ENCODE results near the gene LDB1. TPM values are rescaled to one million over a fixed set of nuclear protein-coding genes. Genes with fewer than 3 reads are reported as not detected.

The LDB1 gene
- total and polyA plus RNA-seq, 2 of the 13 experiments (the other 11 are each of a cell fraction or from before 2014, with no cell fraction given): 17.2 to 45.5 TPM

GRCh38 chr10:102151774-102152544 lies 31.8 kb upstream of the LDB1 start, which contains the start of gene NOLC1 (continued):
- TF ChIP-seq SNAPC5 (CRISPR knock-in tag; IDR thresholded peaks at IDR 0.05; ENCODE audit: borderline replicate concordance) (0 out of 2 replicates have a peak, but pooled peaks have one; percentile 22), HDAC6 (IDR thresholded peaks at IDR 0.05; ENCODE audit: low read depth, low read length) (no peak), ZNF326 (CRISPR knock-in tag; IDR thresholded peaks at IDR 0.05; ENCODE audit: borderline replicate concordance) (no peak; the same call in 1 of the 2 replicates), SALL2 (CRISPR knock-in tag; IDR thresholded peaks at IDR 0.05) (peak; percentile 91), HNF4G (IDR thresholded peaks at IDR 0.05; ENCODE audit: borderline replicate concordance, low read depth, low read length) (no peak), HNF4G (CRISPR knock-in tag; IDR thresholded peaks at IDR 0.05; ENCODE audit: borderline replicate concordance, low read depth) (peak; percentile 42; the same call in 1 of the 2 replicates), SCMH1 (CRISPR knock-in tag; IDR thresholded peaks at IDR 0.05; ENCODE audit: borderline replicate concordance) (no peak), HNF4A (CRISPR knock-in tag; IDR thresholded peaks at IDR 0.05) (no peak; the same call in 1 of the 2 replicates), SP5 (CRISPR knock-in tag; IDR thresholded peaks at IDR 0.05; ENCODE audit: borderline replicate concordance, low read depth) (peak; percentile 97), GABPB1 (CRISPR knock-in tag; IDR thresholded peaks at IDR 0.05) (peak; percentile 98), EED (CRISPR knock-in tag; IDR thresholded peaks at IDR 0.05) (no peak), ZNF557 (CRISPR knock-in tag; IDR thresholded peaks at IDR 0.05) (0 out of 2 replicates have a peak, but pooled peaks have one; percentile 35), SP2 (CRISPR knock-in tag; IDR thresholded peaks at IDR 0.05) (peak; percentile 82), ZSCAN21 (CRISPR knock-in tag; IDR thresholded peaks at IDR 0.05; ENCODE audit: borderline replicate concordance) (no peak; the same call in 1 of the 2 replicates), ZNF451 (CRISPR knock-in tag; IDR thresholded peaks at IDR 0.05) (no peak; the same call in 1 of the 2 replicates), CEBPG (CRISPR knock-in tag; IDR thresholded peaks at IDR 0.05) (peak; percentile 82), YEATS4 (CRISPR knock-in tag; IDR thresholded peaks at IDR 0.05; ENCODE audit: borderline replicate concordance) (peak; percentile 97), THYN1 (CRISPR knock-in tag; IDR thresholded peaks at IDR 0.05; ENCODE audit: borderline replicate concordance, low read depth) (no peak)
- TF ChIP-seq, protein P1, sequence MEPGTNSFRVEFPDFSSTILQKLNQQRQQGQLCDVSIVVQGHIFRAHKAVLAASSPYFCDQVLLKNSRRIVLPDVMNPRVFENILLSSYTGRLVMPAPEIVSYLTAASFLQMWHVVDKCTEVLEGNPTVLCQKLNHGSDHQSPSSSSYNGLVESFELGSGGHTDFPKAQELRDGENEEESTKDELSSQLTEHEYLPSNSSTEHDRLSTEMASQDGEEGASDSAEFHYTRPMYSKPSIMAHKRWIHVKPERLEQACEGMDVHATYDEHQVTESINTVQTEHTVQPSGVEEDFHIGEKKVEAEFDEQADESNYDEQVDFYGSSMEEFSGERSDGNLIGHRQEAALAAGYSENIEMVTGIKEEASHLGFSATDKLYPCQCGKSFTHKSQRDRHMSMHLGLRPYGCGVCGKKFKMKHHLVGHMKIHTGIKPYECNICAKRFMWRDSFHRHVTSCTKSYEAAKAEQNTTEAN (CRISPR knock-in tag; conservative IDR thresholded peaks at IDR 0.05): peak; percentile 17; the same call in 1 of the 2 replicates
- TF ChIP-seq, protein P2, sequence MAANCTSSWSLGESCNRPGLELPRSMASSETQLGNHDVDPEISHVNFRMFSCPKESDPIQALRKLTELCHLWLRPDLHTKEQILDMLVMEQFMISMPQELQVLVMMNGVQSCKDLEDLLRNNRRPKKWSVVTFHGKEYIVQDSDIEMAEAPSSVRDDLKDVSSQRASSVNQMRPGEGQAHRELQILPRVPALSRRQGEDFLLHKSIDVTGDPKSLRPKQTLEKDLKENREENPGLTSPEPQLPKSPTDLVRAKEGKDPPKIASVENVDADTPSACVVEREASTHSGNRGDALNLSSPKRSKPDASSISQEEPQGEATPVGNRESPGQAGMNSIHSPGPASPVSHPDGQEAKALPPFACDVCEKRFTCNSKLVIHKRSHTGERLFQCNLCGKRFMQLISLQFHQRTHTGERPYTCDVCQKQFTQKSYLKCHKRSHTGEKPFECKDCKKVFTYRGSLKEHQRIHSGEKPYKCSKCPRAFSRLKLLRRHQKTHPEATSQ (CRISPR knock-in tag; IDR thresholded peaks at IDR 0.05; ENCODE audit: borderline replicate concordance): peak; percentile 96; the same call in 1 of the 2 replicates
- TF ChIP-seq, protein P3, sequence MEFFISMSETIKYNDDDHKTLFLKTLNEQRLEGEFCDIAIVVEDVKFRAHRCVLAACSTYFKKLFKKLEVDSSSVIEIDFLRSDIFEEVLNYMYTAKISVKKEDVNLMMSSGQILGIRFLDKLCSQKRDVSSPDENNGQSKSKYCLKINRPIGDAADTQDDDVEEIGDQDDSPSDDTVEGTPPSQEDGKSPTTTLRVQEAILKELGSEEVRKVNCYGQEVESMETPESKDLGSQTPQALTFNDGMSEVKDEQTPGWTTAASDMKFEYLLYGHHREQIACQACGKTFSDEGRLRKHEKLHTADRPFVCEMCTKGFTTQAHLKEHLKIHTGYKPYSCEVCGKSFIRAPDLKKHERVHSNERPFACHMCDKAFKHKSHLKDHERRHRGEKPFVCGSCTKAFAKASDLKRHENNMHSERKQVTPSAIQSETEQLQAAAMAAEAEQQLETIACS (CRISPR knock-in tag; IDR thresholded peaks at IDR 0.05): peak; percentile 45; the same call in 1 of the 2 replicates
- TF ChIP-seq, protein P4, sequence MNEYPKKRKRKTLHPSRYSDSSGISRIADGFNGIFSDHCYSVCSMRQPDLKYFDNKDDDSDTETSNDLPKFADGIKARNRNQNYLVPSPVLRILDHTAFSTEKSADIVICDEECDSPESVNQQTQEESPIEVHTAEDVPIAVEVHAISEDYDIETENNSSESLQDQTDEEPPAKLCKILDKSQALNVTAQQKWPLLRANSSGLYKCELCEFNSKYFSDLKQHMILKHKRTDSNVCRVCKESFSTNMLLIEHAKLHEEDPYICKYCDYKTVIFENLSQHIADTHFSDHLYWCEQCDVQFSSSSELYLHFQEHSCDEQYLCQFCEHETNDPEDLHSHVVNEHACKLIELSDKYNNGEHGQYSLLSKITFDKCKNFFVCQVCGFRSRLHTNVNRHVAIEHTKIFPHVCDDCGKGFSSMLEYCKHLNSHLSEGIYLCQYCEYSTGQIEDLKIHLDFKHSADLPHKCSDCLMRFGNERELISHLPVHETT (CRISPR knock-in tag; conservative IDR thresholded peaks at IDR 0.05): peak; percentile 91; the same call in 1 of the 2 replicates
